Measurements from ENCODE around the gene ATOH1. TPM values are rescaled to one million over a fixed set of nuclear protein-coding genes. Genes with fewer than 3 reads are reported as not detected.
A peak's percentile ranks its signal among the peaks of the same experiment; 100 is the strongest.

Gene ATOH1, protein sequence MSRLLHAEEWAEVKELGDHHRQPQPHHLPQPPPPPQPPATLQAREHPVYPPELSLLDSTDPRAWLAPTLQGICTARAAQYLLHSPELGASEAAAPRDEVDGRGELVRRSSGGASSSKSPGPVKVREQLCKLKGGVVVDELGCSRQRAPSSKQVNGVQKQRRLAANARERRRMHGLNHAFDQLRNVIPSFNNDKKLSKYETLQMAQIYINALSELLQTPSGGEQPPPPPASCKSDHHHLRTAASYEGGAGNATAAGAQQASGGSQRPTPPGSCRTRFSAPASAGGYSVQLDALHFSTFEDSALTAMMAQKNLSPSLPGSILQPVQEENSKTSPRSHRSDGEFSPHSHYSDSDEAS
- total RNA-seq = not detected

- DNase-seq = peak; percentile 10
- peaks cover 21% of the 10 kb centered on the region for H3K4me1 Mint-ChIP-seq
- intact Hi-C loops (cut with DNase I, micrococcal nuclease) = no loop called here
- no peak for ATAC-seq
- H3K4me3 Mint-ChIP-seq = peak within 1 kb of the TSS; percentile 41
- ChIA-PET CTCF (no interaction called here), POLR2A (interaction anchor here (0.6 kb wide), 1 partner anchor 203 kb away, joined by 3 read pairs; no protein-coding TSS in a partner anchor)
- H3K27me3 Mint-ChIP-seq = peaks cover 72% of the 10 kb centered on the region
- H3K27ac Mint-ChIP-seq = no peak within 1 kb of the TSS
- no peaks in the 10 kb centered on the region for H3K9me3 Mint-ChIP-seq (ENCODE audit: low read depth)
- H3K36me3 Mint-ChIP-seq (ENCODE audit: low read depth) = peaks cover 5% of the 10 kb centered on the region
These were observed at the start of gene ATOH1 for GRCh38 chr4:93828332-93828994. ATOH1 (plus strand) TSS chr4:93828753; CDS start chr4:93828927, 174 bp downstream.

GRCh38 chr4:93779228-93779627, 49.3 kb upstream of the ATOH1 start:
- ChIA-PET POLR2A (no interaction called here), CTCF (no interaction called here)
- no peaks in the 10 kb centered on the region for H3K4me1 Mint-ChIP-seq
- DNase-seq (no peak), ATAC-seq (no peak)
- H3K27me3 Mint-ChIP-seq = no peaks in the 10 kb centered on the region
- H3K9me3 Mint-ChIP-seq (ENCODE audit: low read depth) = no peaks in the 10 kb centered on the region
- intact Hi-C loops (cut with DNase I, micrococcal nuclease) = no loop called here
- H3K4me3 Mint-ChIP-seq = no peak overlapping the region
- no peak overlapping the region for H3K27ac Mint-ChIP-seq
- no peaks in the 10 kb centered on the region for H3K36me3 Mint-ChIP-seq (ENCODE audit: low read depth)

- DNase-seq = no peak
- CTCF ChIA-PET = no interaction called here
These were observed 48.5 kb upstream of the ATOH1 start for GRCh38 chr4:93780080-93780479.

DNA sequence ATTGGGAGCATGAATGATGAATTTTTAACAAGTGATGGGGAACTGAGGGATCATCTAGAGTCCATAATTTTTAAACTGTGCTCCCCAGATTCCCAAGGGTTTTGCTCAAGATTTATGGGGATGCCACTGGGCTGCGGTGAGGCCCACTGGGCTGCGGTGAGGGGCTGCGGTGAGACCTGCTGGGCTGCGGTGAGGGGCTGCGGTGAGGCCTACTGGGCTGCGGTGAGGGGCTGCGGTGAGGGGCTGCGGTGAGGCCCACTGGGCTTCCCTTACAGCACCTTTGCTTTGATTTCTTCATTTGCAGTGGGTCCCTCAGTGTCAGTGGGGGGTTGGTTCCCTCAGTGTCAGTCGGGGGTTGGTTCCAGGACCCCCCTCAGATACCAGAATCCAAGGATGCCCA, 47.4 kb upstream of the ATOH1 start:
- no peak for ATAC-seq
- intact Hi-C loops (cut with DNase I, micrococcal nuclease) = no loop called here
- Mint-ChIP-seq H3K27me3 (no peaks in the 10 kb centered on the region), H3K36me3 (ENCODE audit: low read depth) (no peaks in the 10 kb centered on the region), H3K4me3 (no peak overlapping the region), H3K9me3 (ENCODE audit: low read depth) (no peaks in the 10 kb centered on the region), H3K27ac (no peak overlapping the region), H3K4me1 (no peaks in the 10 kb centered on the region)
- ChIA-PET POLR2A (no interaction called here), CTCF (no interaction called here)
- no peak for DNase-seq

More at GRCh38 chr4:93780080-93780479, 48.5 kb upstream of the ATOH1 start:
- Mint-ChIP-seq H3K36me3 (ENCODE audit: low read depth) (no peaks in the 10 kb centered on the region), H3K9me3 (ENCODE audit: low read depth) (no peaks in the 10 kb centered on the region), H3K4me3 (no peak overlapping the region), H3K27ac (no peak overlapping the region), H3K4me1 (no peaks in the 10 kb centered on the region), H3K27me3 (no peaks in the 10 kb centered on the region)
- intact Hi-C loops (cut with DNase I, micrococcal nuclease) = no loop called here
- no peak for ATAC-seq
- POLR2A ChIA-PET = no interaction called here

GRCh38 chr4:93786149-93786548, 42.4 kb upstream of the ATOH1 start:
- Mint-ChIP-seq H3K9me3 (ENCODE audit: low read depth) (no peaks in the 10 kb centered on the region), H3K4me1 (no peaks in the 10 kb centered on the region), H3K27ac (no peak overlapping the region), H3K27me3 (peaks cover 2% of the 10 kb centered on the region), H3K36me3 (ENCODE audit: low read depth) (no peaks in the 10 kb centered on the region), H3K4me3 (no peak overlapping the region)
- intact Hi-C loops (cut with DNase I, micrococcal nuclease) = no loop called here
- ATAC-seq (no peak), DNase-seq (no peak)
- CTCF ChIA-PET = no interaction called here
- POLR2A ChIA-PET = no interaction called here

- DNase-seq (no peak), ATAC-seq (no peak)
- H3K27ac Mint-ChIP-seq = no peak overlapping the region
- no peak overlapping the region for H3K4me3 Mint-ChIP-seq
- intact Hi-C loops (cut with DNase I, micrococcal nuclease) = loop anchor here in 1 of 2 experiments (2.0 kb wide), 1 partner anchor 808 kb away; no protein-coding TSS in a partner anchor
- H3K9me3 Mint-ChIP-seq (ENCODE audit: low read depth) = no peaks in the 10 kb centered on the region
- ChIA-PET POLR2A (no interaction called here), CTCF (interaction anchor here (0.6 kb wide), 1 partner anchor 339 kb away, joined by 3 read pairs; no protein-coding TSS in a partner anchor)
- no peaks in the 10 kb centered on the region for H3K36me3 Mint-ChIP-seq (ENCODE audit: low read depth)
- peaks cover 2% of the 10 kb centered on the region for H3K27me3 Mint-ChIP-seq
- H3K4me1 Mint-ChIP-seq = no peaks in the 10 kb centered on the region
These were observed 39.8 kb upstream of the ATOH1 start for GRCh38 chr4:93788712-93789111.

DNA sequence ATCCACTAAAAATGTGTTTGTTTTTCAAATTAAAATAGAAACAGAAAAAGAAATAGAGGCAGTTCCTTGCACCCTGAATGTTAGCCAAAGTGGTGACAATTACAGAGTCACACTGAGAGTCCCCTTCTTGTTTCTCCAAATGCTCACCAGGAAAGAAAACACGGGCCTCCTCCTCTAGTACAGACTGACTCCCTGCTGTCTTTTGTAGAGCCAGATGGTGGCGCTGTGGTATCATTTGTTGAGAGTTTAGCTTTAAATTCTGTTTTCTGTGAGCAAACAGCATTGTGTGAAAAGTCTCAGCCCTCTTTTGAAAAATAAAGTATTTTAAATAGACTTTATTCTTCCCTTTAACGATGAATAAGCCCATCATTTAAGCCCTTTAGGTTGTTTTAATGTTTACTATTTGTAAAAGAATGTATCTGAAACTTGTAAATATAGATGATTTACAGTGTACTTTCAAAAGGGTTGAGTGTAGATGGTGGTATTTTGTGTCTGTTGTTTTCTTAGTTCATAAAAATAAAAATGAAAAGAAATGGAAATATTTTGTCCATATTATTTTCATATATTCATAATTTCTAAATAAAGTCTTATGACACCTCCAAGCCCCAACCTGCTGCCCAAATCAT, 36.9 kb upstream of the ATOH1 start:
- H3K4me3 Mint-ChIP-seq = no peak overlapping the region
- CTCF ChIA-PET = interaction anchor here (0.6 to 1.0 kb wide), 2 partner anchors 599 to 1573 kb away, joined by 3 to 4 read pairs; no protein-coding TSS in a partner anchor

GRCh38 chr4:93802045-93802444, 26.5 kb upstream of the ATOH1 start:
- intact Hi-C loops (cut with DNase I, micrococcal nuclease) = no loop called here
- DNase-seq (no peak), ATAC-seq (no peak)
- Mint-ChIP-seq H3K4me3 (no peak overlapping the region), H3K4me1 (no peaks in the 10 kb centered on the region), H3K36me3 (ENCODE audit: low read depth) (no peaks in the 10 kb centered on the region), H3K27me3 (peaks cover 2% of the 10 kb centered on the region), H3K27ac (no peak overlapping the region), H3K9me3 (ENCODE audit: low read depth) (no peaks in the 10 kb centered on the region)
- CTCF ChIA-PET = no interaction called here
- POLR2A ChIA-PET = no interaction called here

More for the DNA sequence above, 36.9 kb upstream of the ATOH1 start:
- Mint-ChIP-seq H3K9me3 (ENCODE audit: low read depth) (no peaks in the 10 kb centered on the region), H3K27me3 (peaks cover 2% of the 10 kb centered on the region), H3K4me1 (no peaks in the 10 kb centered on the region), H3K36me3 (ENCODE audit: low read depth) (no peaks in the 10 kb centered on the region), H3K27ac (no peak overlapping the region)
- POLR2A ChIA-PET = interaction anchor here (0.6 kb wide), 1 partner anchor 324 kb away, joined by 3 read pairs; no protein-coding TSS in a partner anchor
- ATAC-seq (peak; percentile 55), DNase-seq (peak; percentile 62)
- intact Hi-C loops (cut with DNase I, micrococcal nuclease) = loop anchor here (1.0 to 2.0 kb wide), 4 partner anchors 335 to 599 kb away; no protein-coding TSS in a partner anchor

DNA sequence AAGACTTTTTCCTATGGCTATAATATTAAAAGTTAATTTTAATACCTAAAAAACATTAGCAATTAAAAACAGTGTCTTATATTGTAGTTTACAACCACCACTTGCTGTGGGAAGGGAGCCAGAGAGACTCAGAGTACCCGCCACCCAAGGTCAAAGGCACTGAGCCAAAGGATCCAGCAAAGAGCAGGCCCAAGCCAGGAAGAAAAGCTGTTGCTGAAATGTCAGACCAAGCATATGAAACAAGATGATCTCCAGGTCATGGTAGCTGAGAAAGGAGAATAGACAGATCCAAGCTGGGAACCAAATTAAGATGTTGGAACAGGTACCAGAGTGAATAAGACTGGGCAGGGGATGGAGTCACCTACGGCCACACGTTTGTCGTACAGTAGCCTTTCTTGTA, 18.8 kb upstream of the ATOH1 start:
- ATAC-seq (no peak), DNase-seq (no peak)
- POLR2A ChIA-PET = no interaction called here
- CTCF ChIA-PET = no interaction called here
- Mint-ChIP-seq H3K27ac (no peak overlapping the region), H3K4me3 (no peak overlapping the region), H3K36me3 (ENCODE audit: low read depth) (no peaks in the 10 kb centered on the region), H3K27me3 (peaks cover 2% of the 10 kb centered on the region), H3K4me1 (no peaks in the 10 kb centered on the region), H3K9me3 (ENCODE audit: low read depth) (peaks cover 2% of the 10 kb centered on the region)
- intact Hi-C loops (cut with DNase I, micrococcal nuclease) = no loop called here

- H3K27ac Mint-ChIP-seq = no peak overlapping the region
- ATAC-seq = no peak
- peaks cover 2% of the 10 kb centered on the region for H3K27me3 Mint-ChIP-seq
- DNase-seq = no peak
- intact Hi-C loops (cut with DNase I, micrococcal nuclease) = no loop called here
- ChIA-PET POLR2A (no interaction called here), CTCF (no interaction called here)
- H3K4me3 Mint-ChIP-seq = no peak overlapping the region
- H3K4me1 Mint-ChIP-seq = no peaks in the 10 kb centered on the region
- H3K9me3 Mint-ChIP-seq (ENCODE audit: low read depth) = peaks cover 2% of the 10 kb centered on the region
- no peaks in the 10 kb centered on the region for H3K36me3 Mint-ChIP-seq (ENCODE audit: low read depth)
These were observed 18.1 kb upstream of the ATOH1 start for GRCh38 chr4:93810340-93810992.

DNA sequence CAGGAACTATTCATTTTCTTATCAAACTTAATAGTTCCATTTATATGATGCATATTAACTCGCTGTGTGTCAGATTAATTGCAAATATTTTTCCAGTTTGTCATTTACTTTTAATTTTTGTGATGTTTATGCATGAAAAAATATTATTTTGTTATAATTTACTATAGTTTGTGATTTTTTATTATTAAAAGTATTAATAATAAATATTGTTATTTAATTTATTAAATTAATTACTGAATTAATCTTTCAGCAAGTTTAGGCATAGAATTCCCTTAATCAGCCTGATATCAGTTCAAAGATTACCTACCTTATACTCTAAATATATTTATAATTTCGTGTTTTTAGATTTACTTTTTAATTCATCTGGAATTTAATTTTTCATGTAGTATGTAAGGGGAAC, 15.5 kb upstream of the ATOH1 start:
- POLR2A ChIA-PET = no interaction called here
- no peaks in the 10 kb centered on the region for H3K4me1 Mint-ChIP-seq
- no peak for DNase-seq
- intact Hi-C loops (cut with DNase I, micrococcal nuclease) = no loop called here
- H3K4me3 Mint-ChIP-seq = no peak overlapping the region
- H3K27me3 Mint-ChIP-seq = peaks cover 3% of the 10 kb centered on the region
- H3K9me3 Mint-ChIP-seq (ENCODE audit: low read depth) = peaks cover 2% of the 10 kb centered on the region
- H3K36me3 Mint-ChIP-seq (ENCODE audit: low read depth) = no peaks in the 10 kb centered on the region
- no peak overlapping the region for H3K27ac Mint-ChIP-seq
- CTCF ChIA-PET = no interaction called here
- ATAC-seq = no peak

Data from activated CD4-positive, alpha-beta T cell treated with anti-CD3 and anti-CD28 coated beads for 36 hours (primary cell).